ENCODE measurements around the gene CAPN8.

The CAPN8 gene

GRCh38 chr1:223514644-223515043 lies 150.9 kb downstream of the CAPN8 start:
- ChIA-PET POLR2A (no interaction called here), CTCF (interaction anchor here (0.9 to 1.0 kb wide), 2 partner anchors 17 to 35 kb away, joined by 3 read pairs; no protein-coding TSS in a partner anchor)
- DNase-seq (ENCODE audit: extremely low spot score): no peak
- TF ChIP-seq, protein P1, sequence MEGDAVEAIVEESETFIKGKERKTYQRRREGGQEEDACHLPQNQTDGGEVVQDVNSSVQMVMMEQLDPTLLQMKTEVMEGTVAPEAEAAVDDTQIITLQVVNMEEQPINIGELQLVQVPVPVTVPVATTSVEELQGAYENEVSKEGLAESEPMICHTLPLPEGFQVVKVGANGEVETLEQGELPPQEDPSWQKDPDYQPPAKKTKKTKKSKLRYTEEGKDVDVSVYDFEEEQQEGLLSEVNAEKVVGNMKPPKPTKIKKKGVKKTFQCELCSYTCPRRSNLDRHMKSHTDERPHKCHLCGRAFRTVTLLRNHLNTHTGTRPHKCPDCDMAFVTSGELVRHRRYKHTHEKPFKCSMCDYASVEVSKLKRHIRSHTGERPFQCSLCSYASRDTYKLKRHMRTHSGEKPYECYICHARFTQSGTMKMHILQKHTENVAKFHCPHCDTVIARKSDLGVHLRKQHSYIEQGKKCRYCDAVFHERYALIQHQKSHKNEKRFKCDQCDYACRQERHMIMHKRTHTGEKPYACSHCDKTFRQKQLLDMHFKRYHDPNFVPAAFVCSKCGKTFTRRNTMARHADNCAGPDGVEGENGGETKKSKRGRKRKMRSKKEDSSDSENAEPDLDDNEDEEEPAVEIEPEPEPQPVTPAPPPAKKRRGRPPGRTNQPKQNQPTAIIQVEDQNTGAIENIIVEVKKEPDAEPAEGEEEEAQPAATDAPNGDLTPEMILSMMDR (IDR thresholded peaks at IDR 0.05; ENCODE audit: control extremely low read depth, extremely low read depth, low read depth, missing control alignments): no peak

GRCh38 chr1:223513309-223513708 lies 152.2 kb downstream of the CAPN8 start:
- POLR2A ChIA-PET: no interaction called here
- CTCF ChIA-PET: interaction anchor here (0.9 kb wide), 1 partner anchor 114 kb away, joined by 3 read pairs; no protein-coding TSS in a partner anchor
- no peak for DNase-seq (ENCODE audit: extremely low spot score)
- TF ChIP-seq, protein P1 (IDR thresholded peaks at IDR 0.05; ENCODE audit: control extremely low read depth, extremely low read depth, low read depth, missing control alignments): no peak

GRCh38 chr1:223512057-223512456 lies 153.4 kb downstream of the CAPN8 start:
- DNase-seq (ENCODE audit: extremely low spot score): no peak
- ChIA-PET POLR2A (no interaction called here), CTCF (no interaction called here)
- TF ChIP-seq, protein P1 (IDR thresholded peaks at IDR 0.05; ENCODE audit: control extremely low read depth, extremely low read depth, low read depth, missing control alignments): no peak

DNA sequence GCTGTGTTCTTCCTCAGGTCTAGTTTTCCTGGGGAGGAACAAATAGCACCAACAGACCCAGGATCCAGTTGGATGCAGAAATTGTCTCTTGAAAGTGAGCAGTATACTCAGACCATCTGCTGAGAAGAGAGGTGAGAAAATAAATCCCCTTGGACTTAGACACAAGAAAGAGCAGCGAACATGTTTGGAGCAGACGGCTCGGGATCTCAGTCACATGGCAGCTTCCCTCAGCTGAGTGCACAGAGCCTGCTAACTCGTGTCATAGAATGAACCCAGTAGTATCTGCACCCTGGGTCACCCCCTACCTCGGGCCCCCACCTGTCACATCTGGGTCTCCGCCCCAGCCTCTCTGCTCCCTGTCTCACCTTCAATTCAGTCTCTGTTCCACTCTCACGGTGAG lies 156.7 kb downstream of the CAPN8 start:
- TF ChIP-seq, protein P1 (IDR thresholded peaks at IDR 0.05; ENCODE audit: control extremely low read depth, extremely low read depth, low read depth, missing control alignments): no peak
- CTCF ChIA-PET: interaction anchor here (0.8 to 1.0 kb wide), 2 partner anchors 10 to 21 kb away, joined by 3 to 5 read pairs; no protein-coding TSS in a partner anchor
- POLR2A ChIA-PET: no interaction called here
- no peak for DNase-seq (ENCODE audit: extremely low spot score)

DNA sequence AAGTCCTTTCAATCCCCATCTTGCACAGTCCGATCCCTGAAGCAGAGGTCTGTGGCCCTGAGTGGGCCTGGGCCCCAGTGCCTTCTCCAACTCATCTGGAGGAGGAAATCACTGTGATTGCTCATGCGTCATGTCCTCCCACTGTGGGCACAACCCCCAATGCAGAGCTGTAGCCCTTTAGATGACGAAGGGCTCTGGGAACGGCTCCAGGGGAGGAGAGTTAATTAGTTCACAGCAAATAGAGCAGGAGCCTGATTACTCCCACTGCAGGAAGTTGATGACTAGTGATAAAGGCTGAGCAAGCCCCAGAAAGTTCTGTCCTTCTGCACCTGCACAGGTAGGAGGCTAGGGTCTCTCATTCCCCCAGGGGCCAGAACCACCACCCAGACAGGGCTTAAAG lies 160.8 kb downstream of the CAPN8 start:
- TF ChIP-seq, protein P1 (IDR thresholded peaks at IDR 0.05; ENCODE audit: control extremely low read depth, extremely low read depth, low read depth, missing control alignments): no peak
- no peak for DNase-seq (ENCODE audit: extremely low spot score)
- ChIA-PET POLR2A (no interaction called here), CTCF (no interaction called here)

DNA sequence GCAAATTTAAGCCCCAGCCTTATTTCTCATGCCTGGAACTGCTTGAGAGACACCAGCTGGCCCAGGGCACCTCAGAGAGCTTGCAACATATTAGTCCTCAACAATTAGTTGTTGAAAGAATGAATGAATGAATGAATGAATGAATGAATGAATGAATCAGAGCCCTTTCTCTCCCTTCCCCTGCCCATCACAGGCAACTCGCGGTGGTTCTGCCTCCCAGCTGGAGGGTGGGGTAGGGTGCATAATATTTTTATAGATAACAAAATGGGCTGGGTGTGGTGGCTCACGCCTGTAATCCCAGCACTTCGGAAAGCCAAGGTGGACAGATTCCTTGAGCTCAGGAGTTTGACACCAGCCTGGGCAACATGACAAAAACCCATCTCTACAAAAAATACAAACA lies 162.2 kb downstream of the CAPN8 start:
- CTCF ChIA-PET: no interaction called here
- TF ChIP-seq, protein P1 (IDR thresholded peaks at IDR 0.05; ENCODE audit: control extremely low read depth, extremely low read depth, low read depth, missing control alignments): no peak
- no peak for DNase-seq (ENCODE audit: extremely low spot score)
- POLR2A ChIA-PET: no interaction called here
